Muscle layer of colon (tissue), 2 donors: ENCODE data around the gene CPNE6.

ENCODE experiments used
- H3K27ac ChIP-seq: one replicate; pipeline ENCODE4 v1.7.0; 2013; ENCODE audit warnings: low read depth, mild to moderate bottlenecking, low read length, moderate library complexity
- H3K27me3 ChIP-seq, 2 donors: one replicate each; pipeline ENCODE4 v1.7.0; 2013; ENCODE audit warnings: low read length in 2 of 2, mild to moderate bottlenecking in 2 of 2; ENCODE audit not compliant: insufficient read depth in 2 of 2, control insufficient read depth in 1 of 2
- H3K36me3 ChIP-seq: one replicate; pipeline ENCODE4 v1.7.0; 2013; ENCODE audit warnings: mild to moderate bottlenecking, low read length; ENCODE audit not compliant: insufficient read depth
- H3K4me1 ChIP-seq: one replicate; pipeline ENCODE4 v1.7.0; 2013; ENCODE audit warnings: mild to moderate bottlenecking, low read length; ENCODE audit not compliant: insufficient read depth
- H3K4me3 ChIP-seq, 2 donors: one replicate each; pipeline ENCODE4 v1.7.0; 2013; ENCODE audit warnings: low read length in 2 of 2, low read depth in 1 of 2, mild to moderate bottlenecking in 1 of 2, moderate library complexity in 1 of 2
- H3K9ac ChIP-seq: one replicate; pipeline ENCODE4 v1.7.0; 2013; ENCODE audit warnings: low read length
- H3K9me3 ChIP-seq: one replicate; pipeline ENCODE4 v1.7.0; 2013; ENCODE audit warnings: mild to moderate bottlenecking, low read length
- donor health status: abdominal sarcoma.
- donor health status: Adenocarcinoma of cecum.

CPNE6 gene

GRCh38 chr14:24056800-24057184 is 14.6 kb upstream of the CPNE6 start:
- H3K36me3 ChIP-seq, result no peaks in the 10 kb centered on the region
- no peak overlapping the region for H3K4me3 ChIP-seq

GRCh38 chr14:24057271-24057670 is 14.1 kb upstream of the CPNE6 start:
- H3K9me3 ChIP-seq, result no peaks in the 10 kb centered on the region
- peaks cover 0 to 6% of the 10 kb centered on the region in 2 donors for H3K27me3 ChIP-seq
- H3K4me3 ChIP-seq, result no peak overlapping the region

More at GRCh38 chr14:24056800-24057184, 14.6 kb upstream of the CPNE6 start:
- H3K27me3 ChIP-seq, result peaks cover 0 to 6% of the 10 kb centered on the region in 2 donors
- no peak overlapping the region for H3K9ac ChIP-seq
- no peaks in the 10 kb centered on the region for H3K9me3 ChIP-seq
- H3K27ac ChIP-seq, result no peak overlapping the region
- peaks cover 7% of the 10 kb centered on the region for H3K4me1 ChIP-seq

DNA sequence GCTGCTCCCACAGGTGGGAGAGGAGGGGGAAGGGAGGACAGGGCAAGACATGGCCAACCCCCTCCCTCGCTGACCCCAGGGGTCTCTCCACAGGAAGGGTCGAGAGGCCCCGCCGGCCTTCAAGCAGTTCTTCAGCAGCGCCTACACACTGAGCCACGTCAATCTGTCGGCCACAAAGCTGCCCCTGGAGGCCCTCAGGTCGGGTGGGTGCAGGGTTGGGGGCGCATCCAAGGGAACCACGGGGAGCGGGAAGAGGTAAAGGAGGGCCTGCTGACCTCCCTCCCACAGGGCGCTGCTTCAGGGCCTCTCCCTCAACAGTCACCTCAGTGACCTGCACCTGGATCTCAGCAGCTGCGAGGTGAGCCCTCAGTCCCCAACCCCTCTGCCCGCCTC is 13.5 kb upstream of the CPNE6 start:
- no peak overlapping the region for H3K9ac ChIP-seq
- H3K4me1 ChIP-seq, result no peaks in the 10 kb centered on the region
- H3K36me3 ChIP-seq, result no peaks in the 10 kb centered on the region
- H3K27me3 ChIP-seq, result peaks cover 0 to 6% of the 10 kb centered on the region in 2 donors
- no peaks in the 10 kb centered on the region for H3K9me3 ChIP-seq
- H3K27ac ChIP-seq, result no peak overlapping the region
- H3K4me3 ChIP-seq, result no peak overlapping the region

More at GRCh38 chr14:24057271-24057670, 14.1 kb upstream of the CPNE6 start:
- Histone ChIP-seq H3K27ac (no peak overlapping the region), H3K4me1 (peaks cover 5% of the 10 kb centered on the region), H3K9ac (no peak overlapping the region), H3K36me3 (no peaks in the 10 kb centered on the region)

DNA sequence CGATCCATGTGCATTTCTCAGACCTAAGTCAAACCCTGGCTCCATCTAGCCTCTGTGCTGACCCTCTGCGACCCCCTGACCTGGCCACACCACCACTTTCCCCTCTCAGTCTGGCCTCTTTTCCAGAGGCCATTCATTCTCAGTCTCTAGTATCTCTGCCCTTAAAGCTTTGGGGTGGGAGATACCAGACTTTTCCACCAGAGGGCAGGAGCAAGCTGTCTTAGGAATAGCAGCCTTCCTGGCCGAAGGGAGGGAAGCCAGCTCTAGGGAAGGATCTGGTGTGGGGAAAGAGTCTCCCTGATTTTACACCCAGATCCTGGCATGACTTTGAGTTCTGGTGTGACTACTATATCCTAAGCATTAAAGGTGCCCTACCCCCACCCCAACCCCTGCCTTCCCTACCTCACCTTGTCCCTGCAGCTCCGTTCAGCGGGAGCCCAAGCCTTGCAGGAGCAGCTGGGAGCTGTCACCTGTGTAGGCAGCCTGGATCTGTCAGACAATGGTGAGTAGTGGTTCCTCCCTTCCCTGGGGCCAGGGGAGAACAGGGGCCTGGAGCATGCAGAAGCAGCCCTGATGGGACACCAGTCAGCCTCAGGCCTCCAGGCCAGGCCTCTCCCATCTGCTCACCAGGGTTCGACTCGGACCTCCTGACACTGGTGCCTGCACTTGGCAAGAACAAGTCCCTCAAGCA is 13.0 kb upstream of the CPNE6 start:
- Histone ChIP-seq H3K4me1 (no peaks in the 10 kb centered on the region), H3K27me3 (peaks cover 0 to 6% of the 10 kb centered on the region in 2 donors), H3K9me3 (no peaks in the 10 kb centered on the region), H3K9ac (no peak overlapping the region), H3K36me3 (no peaks in the 10 kb centered on the region), H3K4me3 (no peak overlapping the region), H3K27ac (no peak overlapping the region)

DNA sequence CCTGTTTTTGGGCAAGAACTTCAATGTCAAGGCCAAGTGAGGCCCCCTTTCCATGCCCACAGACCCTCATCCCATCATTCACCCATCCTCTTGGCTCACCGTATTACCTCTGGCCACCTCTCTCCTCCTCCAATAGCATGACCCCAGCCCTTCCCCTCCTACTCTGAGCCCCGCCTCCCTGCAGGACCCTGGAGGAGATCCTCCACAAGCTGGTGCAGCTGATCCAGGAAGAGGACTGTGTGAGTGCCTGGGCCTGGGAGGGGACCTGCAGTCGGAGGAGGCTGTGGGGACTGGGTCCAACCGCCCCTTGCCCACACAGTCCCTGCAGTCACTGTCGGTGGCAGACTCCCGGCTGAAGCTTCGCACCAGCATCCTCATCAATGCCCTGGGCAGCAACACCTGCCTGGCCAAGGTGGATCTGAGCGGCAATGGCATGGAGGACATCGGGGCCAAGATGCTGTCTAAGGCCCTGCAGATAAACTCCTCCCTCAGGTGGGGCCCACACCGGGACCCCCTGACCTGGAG is 12.3 kb upstream of the CPNE6 start:
- Histone ChIP-seq H3K27ac (no peak overlapping the region), H3K4me3 (no peak overlapping the region), H3K36me3 (no peaks in the 10 kb centered on the region), H3K9me3 (no peaks in the 10 kb centered on the region), H3K9ac (no peak overlapping the region), H3K27me3 (peaks cover 0 to 1% of the 10 kb centered on the region in 2 donors), H3K4me1 (no peaks in the 10 kb centered on the region)

- no peaks in the 10 kb centered on the region for H3K27me3 ChIP-seq
- no peak overlapping the region for H3K4me3 ChIP-seq
- no peaks in the 10 kb centered on the region for H3K36me3 ChIP-seq
- no peak overlapping the region for H3K9ac ChIP-seq
- no peaks in the 10 kb centered on the region for H3K4me1 ChIP-seq
- H3K9me3 ChIP-seq, result no peaks in the 10 kb centered on the region
- H3K27ac ChIP-seq, result no peak overlapping the region
Observed at GRCh38 chr14:24059841-24060388, 11.4 kb upstream of the CPNE6 start.

- no peak overlapping the region for H3K9ac ChIP-seq
- H3K4me1 ChIP-seq, result no peaks in the 10 kb centered on the region
- H3K36me3 ChIP-seq, result no peaks in the 10 kb centered on the region
- no peak overlapping the region for H3K4me3 ChIP-seq
- H3K9me3 ChIP-seq, result no peaks in the 10 kb centered on the region
- no peak overlapping the region for H3K27ac ChIP-seq
- H3K27me3 ChIP-seq, result no peaks in the 10 kb centered on the region
Observed at GRCh38 chr14:24060443-24060842, 10.9 kb upstream of the CPNE6 start.

- no peaks in the 10 kb centered on the region for H3K27me3 ChIP-seq
- no peaks in the 10 kb centered on the region for H3K36me3 ChIP-seq
- no peaks in the 10 kb centered on the region for H3K4me1 ChIP-seq
- no peaks in the 10 kb centered on the region for H3K9me3 ChIP-seq
- no peak overlapping the region for H3K4me3 ChIP-seq
- H3K27ac ChIP-seq, result no peak overlapping the region
- H3K9ac ChIP-seq, result no peak overlapping the region
Observed at GRCh38 chr14:24060984-24061913, 10.1 kb upstream of the CPNE6 start.

GRCh38 chr14:24062216-24062980 is 9.0 kb upstream of the CPNE6 start:
- no peaks in the 10 kb centered on the region for H3K36me3 ChIP-seq
- no peaks in the 10 kb centered on the region for H3K27me3 ChIP-seq
- no peaks in the 10 kb centered on the region for H3K9me3 ChIP-seq
- H3K9ac ChIP-seq, result no peak overlapping the region
- H3K4me1 ChIP-seq, result no peaks in the 10 kb centered on the region
- no peak overlapping the region for H3K4me3 ChIP-seq
- no peak overlapping the region for H3K27ac ChIP-seq

DNA sequence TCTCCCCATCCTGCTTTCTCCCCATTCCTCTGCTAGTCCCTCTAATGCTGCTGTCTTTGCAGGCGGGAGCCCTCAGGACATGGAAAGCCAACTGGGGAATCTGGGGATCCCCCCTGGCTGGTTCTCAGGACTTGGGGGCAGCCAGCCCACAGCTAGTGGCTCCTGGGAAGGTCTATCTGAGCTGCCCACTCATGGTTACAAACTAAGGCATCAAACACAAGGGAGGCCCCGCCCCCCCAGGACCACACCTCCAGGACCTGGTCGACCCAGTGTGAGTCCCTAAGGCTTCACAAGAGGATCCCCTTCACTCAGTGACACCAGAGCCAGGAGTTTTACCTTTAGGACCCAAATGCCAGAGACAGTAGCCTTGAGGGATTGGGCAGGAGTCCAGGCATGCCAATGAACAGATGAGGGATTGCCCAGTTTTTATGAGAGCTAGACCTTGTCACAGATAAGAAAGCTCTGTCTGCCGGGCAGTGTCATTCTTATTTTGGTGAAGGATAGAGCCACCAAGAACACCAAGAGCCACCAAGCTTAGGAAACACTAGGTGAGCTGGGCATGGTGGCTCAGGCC is 8.0 kb upstream of the CPNE6 start:
- no peaks in the 10 kb centered on the region for H3K27me3 ChIP-seq
- no peak overlapping the region for H3K4me3 ChIP-seq
- no peak overlapping the region for H3K9ac ChIP-seq
- no peak overlapping the region for H3K27ac ChIP-seq
- no peaks in the 10 kb centered on the region for H3K36me3 ChIP-seq
- H3K4me1 ChIP-seq, result no peaks in the 10 kb centered on the region
- H3K9me3 ChIP-seq, result no peaks in the 10 kb centered on the region
